ENCODE measurements around the gene SRGAP1.

Gene SRGAP1

DNA sequence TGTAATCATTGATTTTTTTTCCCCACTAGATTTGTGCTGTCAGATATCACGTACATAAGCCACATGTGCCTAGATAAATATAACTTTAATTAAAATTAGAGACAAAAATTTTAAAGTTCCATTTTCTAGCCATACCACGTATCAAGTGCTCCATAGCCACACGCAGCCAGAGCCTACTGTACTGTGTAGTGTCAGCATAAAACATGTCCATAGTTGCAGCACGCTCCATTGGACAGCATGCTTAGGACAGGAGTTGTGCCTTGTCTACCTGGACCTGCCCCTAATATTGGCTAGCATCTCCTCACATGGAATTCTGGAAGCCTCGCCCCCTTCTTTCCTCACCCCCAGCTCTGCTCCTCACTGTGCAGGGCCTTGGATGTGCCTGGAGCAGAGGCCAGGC, 116.5 kb downstream of the SRGAP1 start:
- H3K27ac ChIP-seq, result no peak overlapping the region
- TF ChIP-seq, protein P1, sequence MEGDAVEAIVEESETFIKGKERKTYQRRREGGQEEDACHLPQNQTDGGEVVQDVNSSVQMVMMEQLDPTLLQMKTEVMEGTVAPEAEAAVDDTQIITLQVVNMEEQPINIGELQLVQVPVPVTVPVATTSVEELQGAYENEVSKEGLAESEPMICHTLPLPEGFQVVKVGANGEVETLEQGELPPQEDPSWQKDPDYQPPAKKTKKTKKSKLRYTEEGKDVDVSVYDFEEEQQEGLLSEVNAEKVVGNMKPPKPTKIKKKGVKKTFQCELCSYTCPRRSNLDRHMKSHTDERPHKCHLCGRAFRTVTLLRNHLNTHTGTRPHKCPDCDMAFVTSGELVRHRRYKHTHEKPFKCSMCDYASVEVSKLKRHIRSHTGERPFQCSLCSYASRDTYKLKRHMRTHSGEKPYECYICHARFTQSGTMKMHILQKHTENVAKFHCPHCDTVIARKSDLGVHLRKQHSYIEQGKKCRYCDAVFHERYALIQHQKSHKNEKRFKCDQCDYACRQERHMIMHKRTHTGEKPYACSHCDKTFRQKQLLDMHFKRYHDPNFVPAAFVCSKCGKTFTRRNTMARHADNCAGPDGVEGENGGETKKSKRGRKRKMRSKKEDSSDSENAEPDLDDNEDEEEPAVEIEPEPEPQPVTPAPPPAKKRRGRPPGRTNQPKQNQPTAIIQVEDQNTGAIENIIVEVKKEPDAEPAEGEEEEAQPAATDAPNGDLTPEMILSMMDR (conservative IDR thresholded peaks at IDR 0.05), result no peak
- TF ChIP-seq ZFX (IDR thresholded peaks at IDR 0.05), result no peak

DNA sequence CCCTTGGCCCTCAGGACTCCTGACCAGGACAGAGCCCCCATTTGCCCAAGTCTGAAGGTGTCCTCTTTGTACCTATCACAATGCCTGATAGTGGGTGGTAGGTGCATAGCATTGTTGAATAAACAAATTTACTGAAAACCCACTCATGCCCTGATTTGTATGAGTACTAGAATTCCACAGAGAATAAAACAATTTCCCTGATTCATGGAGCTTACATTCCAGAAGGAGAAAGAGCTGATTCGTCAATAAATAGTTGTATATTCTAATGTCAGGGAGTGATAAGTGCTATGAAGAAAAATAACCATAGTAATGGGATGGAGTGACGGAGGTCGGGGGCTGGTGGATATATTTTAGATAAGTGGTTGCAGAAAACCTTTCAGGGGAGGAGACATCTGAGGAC, 117.0 kb downstream of the SRGAP1 start:
- TF ChIP-seq, protein P1 (conservative IDR thresholded peaks at IDR 0.05), result no peak
- TF ChIP-seq ZFX (IDR thresholded peaks at IDR 0.05), result no peak
- no peak overlapping the region for H3K27ac ChIP-seq

DNA sequence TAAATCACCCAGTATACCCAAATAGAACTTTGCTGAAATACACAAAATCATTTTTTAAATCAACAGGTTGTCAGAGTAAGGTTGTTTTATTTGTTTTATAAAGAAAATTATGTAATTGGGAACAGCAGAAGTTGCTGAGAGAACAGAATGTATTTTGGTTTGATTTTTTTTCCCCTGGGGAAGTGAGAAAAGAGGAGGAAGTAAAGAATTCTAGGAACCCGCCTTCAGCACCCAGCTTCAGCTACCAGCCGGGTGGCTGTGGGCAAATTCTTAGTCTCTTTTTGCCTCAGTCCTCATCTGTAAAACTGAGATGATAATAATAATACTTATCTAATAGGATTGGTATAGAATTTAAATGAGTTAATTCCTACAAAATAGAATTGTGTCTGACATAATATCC, 119.4 kb downstream of the SRGAP1 start:
- TF ChIP-seq ZFX (IDR thresholded peaks at IDR 0.05), result no peak
- TF ChIP-seq, protein P1 (conservative IDR thresholded peaks at IDR 0.05), result no peak
- H3K27ac ChIP-seq, result no peak overlapping the region

- TF ChIP-seq, protein P1 (conservative IDR thresholded peaks at IDR 0.05), result no peak
- TF ChIP-seq ZFX (IDR thresholded peaks at IDR 0.05), result no peak
- H3K27ac ChIP-seq, result no peak overlapping the region
Observed at GRCh38 chr12:63964301-63964700, 119.8 kb downstream of the SRGAP1 start.

DNA sequence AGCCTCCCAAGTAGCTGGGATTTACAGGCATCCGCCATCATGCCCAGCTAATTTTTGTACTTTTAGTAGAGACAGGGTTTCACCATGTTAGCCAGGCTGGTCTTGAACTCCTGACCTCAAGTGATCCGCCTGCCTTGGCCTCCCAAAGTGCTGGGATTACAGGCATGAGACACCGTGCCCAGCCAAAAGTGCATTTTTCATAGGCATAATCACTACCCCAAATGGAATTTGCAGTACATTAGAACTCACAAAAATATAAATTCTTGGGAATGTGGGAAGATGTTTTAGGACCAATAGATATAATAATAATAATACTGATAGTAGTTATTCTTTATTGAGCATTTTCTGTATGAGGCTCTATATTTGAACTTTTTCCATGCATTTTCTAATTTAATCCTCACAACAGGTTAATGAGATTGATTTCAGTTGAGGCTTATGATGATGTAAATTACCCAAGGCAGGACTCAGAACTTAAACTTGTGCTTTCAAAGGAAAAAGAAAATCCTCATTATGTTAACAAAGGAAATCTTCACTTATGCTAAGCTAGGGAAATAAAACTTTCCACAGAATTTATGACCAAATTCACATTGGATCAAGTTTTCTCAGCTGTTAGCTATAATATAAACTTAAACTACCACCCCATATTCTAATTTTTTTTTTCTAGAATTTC, 121.6 kb downstream of the SRGAP1 start:
- TF ChIP-seq, protein P1 (conservative IDR thresholded peaks at IDR 0.05), result no peak
- TF ChIP-seq ZFX (IDR thresholded peaks at IDR 0.05), result no peak
- no peak overlapping the region for H3K27ac ChIP-seq

DNA sequence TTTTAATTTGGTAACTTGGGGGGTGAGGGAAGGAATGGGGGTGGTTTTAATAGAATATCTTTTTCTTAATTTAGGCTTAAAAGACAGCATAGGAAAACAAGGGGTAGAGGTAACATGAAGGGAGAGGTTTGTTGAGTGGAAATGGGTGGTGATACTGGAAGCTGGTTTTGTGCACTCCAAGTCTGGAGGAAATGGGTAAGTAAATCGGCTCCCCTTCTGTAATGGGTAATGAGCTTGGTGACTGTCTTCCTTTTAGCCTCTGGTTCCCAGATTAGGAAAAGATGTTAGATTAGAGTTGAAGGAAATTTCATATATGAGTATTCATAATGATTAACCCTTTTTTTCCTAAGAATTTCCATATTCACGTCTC, 122.1 kb downstream of the SRGAP1 start:
- no peak overlapping the region for H3K27ac ChIP-seq
- no peak for TF ChIP-seq ZFX (IDR thresholded peaks at IDR 0.05)

GRCh38 chr12:63967358-63968145, 123.1 kb downstream of the SRGAP1 start:
- TF ChIP-seq, protein P1 (conservative IDR thresholded peaks at IDR 0.05), result no peak
- TF ChIP-seq ZFX (IDR thresholded peaks at IDR 0.05), result 0 out of 2 replicates have a peak, but pooled peaks have one; percentile 9

More at GRCh38 chr12:63967358-63968145, 123.1 kb downstream of the SRGAP1 start:
- no peak overlapping the region for H3K27ac ChIP-seq

Measured in C4-2B (cell line).